Motor neuron (in vitro differentiated cells): Measurements from ENCODE around the gene INPP5D. TPM values are rescaled to one million over a fixed set of nuclear protein-coding genes. Genes with fewer than 3 reads are reported as not detected.
"Not testable (repeated sequence)": the region's sequence is repeated elsewhere in the genome, so short reads cannot be mapped to it uniquely, and the experiment has no call there.

ENCODE experiments used
- ATAC-seq, 8 experiments: fragments of 200-7000 bp; cut with Tn5 transposase; replicated peaks in 6 of 8; 2 replicates each; pipeline ENCODE4 v1.8.0; 2021; ENCODE audit warnings: mild to moderate bottlenecking in 8 of 8, moderate library complexity in 8 of 8
- H3K27ac ChIP-seq, 2 donors: fragments of 250-450 bp; sonication (Bioruptor Pico); 2 replicates each; pipeline ENCODE4 v1.9.0; 2021; ENCODE audit warnings: antibody characterized with exemption in 2 of 2, mild to moderate bottlenecking in 2 of 2, moderate library complexity in 1 of 2
- H3K4me1 ChIP-seq, 2 donors: fragments of 250-450 bp; sonication (Bioruptor Pico); replicated peaks in 1 of 2; 2 replicates each; pipeline ENCODE4 v1.6.1; 2021; ENCODE audit warnings: antibody characterized with exemption in 2 of 2, mild to moderate bottlenecking in 2 of 2, moderate library complexity in 1 of 2
- H3K4me3 ChIP-seq, 5 donors: fragments of 250-450 bp; sonication (Bioruptor Pico); 2 replicates each; pipeline ENCODE4 v1.9.0; 2021; ENCODE audit warnings: antibody characterized with exemption in 5 of 5, mild to moderate bottlenecking in 5 of 5, moderate library complexity in 4 of 5
- WGBS, 10 experiments: fragments of 450-650 bp; shearing (Covaris generic); methylation state at CpG; one replicate each; pipeline ENCODE4 v1.0.0; 2022; 5-methylcytosine and 5-hydroxymethylcytosine counted together
- in situ Hi-C, 9 experiments: fragments of 400-800 bp; cut with MboI; loops; one replicate each; pipeline ENCODE4 v1.15.0; 2021; ENCODE audit warnings: low sequenced_read_pairs in 9 of 9, low pct_unique_long_range_greater_than_20kb in 2 of 9; ENCODE audit not compliant: unreplicated experiment in 9 of 9
- total RNA-seq, 8 experiments: library from RNA; unstranded; fragments of 300-600 nt; gene quantifications; 2 replicates each; pipeline versions ENCODE4 v1.2.3 to v1.2.4, GENCODE V29; 2022

The INPP5D gene
- total RNA-seq, 8 experiments from 2014 or later: 2.0 to 8.5 (median 3.8) TPM

- WGBS, 10 experiments: 0 to 53% (median 40%) methylated on average over 1 to 7 of the region's 12 CpGs; no CpG with 5 or more reads in 2 of the 10 experiments
- no peak overlapping the region for H3K27ac ChIP-seq
- H3K4me3 ChIP-seq: no peak overlapping the region
These were observed 1.7 kb downstream of the INPP5D start for GRCh38 chr2:233061591-233062450.

GRCh38 chr2:233062451-233062850, 2.3 kb downstream of the INPP5D start:
- Histone ChIP-seq H3K4me3 (no peak overlapping the region), H3K4me1 (peaks cover 0 to 16% of the 10 kb centered on the region in 2 donors), H3K27ac (no peak overlapping the region)
- no peak for ATAC-seq
- 50 to 92% (median 82%) methylated on average over 1 to 2 of the region's 4 CpGs; no CpG with 5 or more reads in 6 of the 10 experiments for WGBS, 10 experiments
- in situ Hi-C loops: no loop called here

More at GRCh38 chr2:233061591-233062450, 1.7 kb downstream of the INPP5D start:
- in situ Hi-C loops: no loop called here
- ATAC-seq: peak in 4 of 8 experiments; percentile 31 to 50 (median 38)
- H3K4me1 ChIP-seq: peaks cover 0 to 16% of the 10 kb centered on the region in 2 donors

GRCh38 chr2:233062946-233063268, 2.8 kb downstream of the INPP5D start:
- in situ Hi-C loops: no loop called here
- no peak for ATAC-seq
- H3K4me3 ChIP-seq: no peak overlapping the region

GRCh38 chr2:233063269-233063975, 3.3 kb downstream of the INPP5D start:
- 11 to 93% (median 70%) methylated on average over 2 to 4 of the region's 13 CpGs; no CpG with 5 or more reads in 4 of the 10 experiments for WGBS, 10 experiments
- Histone ChIP-seq H3K4me3 (no peak overlapping the region), H3K27ac (no peak overlapping the region), H3K4me1 (peaks cover 0 to 16% of the 10 kb centered on the region in 2 donors)
- ATAC-seq: peak in 4 of 8 experiments; percentile 21 to 89 (median 83)
- in situ Hi-C loops: no loop called here

More at GRCh38 chr2:233062946-233063268, 2.8 kb downstream of the INPP5D start:
- H3K27ac ChIP-seq: no peak overlapping the region
- 90 to 95% methylated on average over 2 to 4 of the region's 6 CpGs; no CpG with 5 or more reads in 8 of the 10 experiments for WGBS, 10 experiments
- H3K4me1 ChIP-seq: peaks cover 0 to 16% of the 10 kb centered on the region in 2 donors

GRCh38 chr2:233063976-233064411, 3.9 kb downstream of the INPP5D start:
- H3K4me1 ChIP-seq: peaks cover 0 to 16% of the 10 kb centered on the region in 2 donors
- WGBS, 10 experiments: 50 to 100% (median 77%) methylated on average over 1 to 3 of the region's 9 CpGs; no CpG with 5 or more reads in 6 of the 10 experiments
- H3K4me3 ChIP-seq: no peak overlapping the region
- no peak overlapping the region for H3K27ac ChIP-seq
- in situ Hi-C loops: no loop called here
- ATAC-seq: no peak

GRCh38 chr2:233064530-233065199, 4.5 kb downstream of the INPP5D start:
- no peak for ATAC-seq
- Histone ChIP-seq H3K27ac (no peak overlapping the region), H3K4me1 (peaks cover 0 to 16% of the 10 kb centered on the region in 2 donors), H3K4me3 (no peak overlapping the region)
- in situ Hi-C loops: no loop called here
- 30 to 100% (median 90%) methylated on average over 1 to 15 of the region's 16 CpGs for WGBS, 10 experiments

GRCh38 chr2:233065200-233065589, 5.1 kb downstream of the INPP5D start:
- ATAC-seq, H3K27ac ChIP-seq, in situ Hi-C loops, H3K4me3 ChIP-seq: not testable (repeated sequence)
- H3K4me1 ChIP-seq: peaks cover 0 to 16% of the 10 kb centered on the region in 2 donors
- WGBS, 10 experiments: 0 to 100% (median 75%) methylated on average over 1 to 3 of the region's 4 CpGs; no CpG with 5 or more reads in 2 of the 10 experiments

GRCh38 chr2:233065954-233066470, 5.9 kb downstream of the INPP5D start:
- peaks cover 0 to 12% of the 10 kb centered on the region in 2 donors for H3K4me1 ChIP-seq
- in situ Hi-C loops: no loop called here
- no peak overlapping the region for H3K4me3 ChIP-seq
- H3K27ac ChIP-seq: no peak overlapping the region
- no peak for ATAC-seq
- WGBS, 10 experiments: 82 to 100% (median 87%) methylated on average over 1 to 9 of the region's 9 CpGs; no CpG with 5 or more reads in 4 of the 10 experiments

- H3K4me1 ChIP-seq: no peaks in the 10 kb centered on the region
These were observed 8.7 kb downstream of the INPP5D start for GRCh38 chr2:233068762-233069418.

GRCh38 chr2:233072838-233073237, 12.7 kb downstream of the INPP5D start:
- H3K4me1 ChIP-seq: no peaks in the 10 kb centered on the region
- H3K4me3 ChIP-seq: no peak overlapping the region
- ATAC-seq: peak in 2 of 8 experiments; percentile 11 to 17
- H3K27ac ChIP-seq: no peak overlapping the region
- 0 to 100% (median 78%) methylated on average over 1 to 3 of the region's 4 CpGs; no CpG with 5 or more reads in 6 of the 10 experiments for WGBS, 10 experiments
- in situ Hi-C loops: no loop called here

More at GRCh38 chr2:233068762-233069418, 8.7 kb downstream of the INPP5D start:
- no peak overlapping the region for H3K4me3 ChIP-seq
- in situ Hi-C loops: no loop called here
- WGBS, 10 experiments: 33 to 94% (median 70%) methylated on average over 2 to 7 of the region's 9 CpGs; no CpG with 5 or more reads in 3 of the 10 experiments
- H3K27ac ChIP-seq: no peak overlapping the region
- no peak for ATAC-seq

- ATAC-seq: no peak
- no peak overlapping the region for H3K4me3 ChIP-seq
- WGBS, 10 experiments: 18 to 83% (median 68%) methylated on average over 2 to 4 of the region's 7 CpGs; no CpG with 5 or more reads in 4 of the 10 experiments
- no peak overlapping the region for H3K27ac ChIP-seq
- in situ Hi-C loops: no loop called here
- no peaks in the 10 kb centered on the region for H3K4me1 ChIP-seq
These were observed 14.0 kb downstream of the INPP5D start for GRCh38 chr2:233074106-233074505.
